ENCODE data around the gene CFB.

DNA sequence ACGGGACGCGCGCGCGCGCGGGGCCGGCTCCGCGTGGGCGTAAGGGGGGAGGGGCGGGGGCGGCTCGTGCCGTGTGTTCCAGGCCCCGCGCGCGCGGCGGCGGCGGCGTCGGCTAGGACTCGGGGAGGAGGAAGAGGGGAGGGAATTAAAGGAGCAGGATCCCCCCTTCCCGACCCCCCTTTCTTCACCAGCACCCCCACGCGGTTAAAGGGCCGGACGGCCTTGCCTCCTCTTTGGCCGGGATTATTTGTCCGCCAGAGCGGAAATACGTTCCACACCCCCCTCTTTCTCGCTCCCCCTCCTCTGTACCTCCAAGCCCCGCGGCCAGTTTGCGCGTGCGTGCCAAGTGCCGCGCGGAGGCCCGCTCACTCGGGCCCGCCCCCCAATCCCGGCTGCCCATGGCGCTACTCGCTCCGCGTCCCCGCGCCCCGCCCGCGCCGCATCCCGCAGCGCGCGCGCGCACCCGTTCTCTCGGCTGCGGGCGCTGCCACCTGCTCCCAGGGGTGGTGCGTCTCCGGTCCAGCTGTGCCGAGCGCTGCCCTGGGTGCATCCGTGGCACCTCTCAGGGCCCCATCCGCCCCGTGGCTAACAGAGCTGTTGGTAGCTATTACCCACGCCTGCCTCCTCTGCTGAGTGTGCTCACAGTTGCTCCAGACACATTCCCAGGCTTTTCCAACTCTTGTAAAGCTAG is 43.8 kb upstream of the CFB start, which contains the start of gene ZBTB12:
- TF ChIP-seq, protein P1, sequence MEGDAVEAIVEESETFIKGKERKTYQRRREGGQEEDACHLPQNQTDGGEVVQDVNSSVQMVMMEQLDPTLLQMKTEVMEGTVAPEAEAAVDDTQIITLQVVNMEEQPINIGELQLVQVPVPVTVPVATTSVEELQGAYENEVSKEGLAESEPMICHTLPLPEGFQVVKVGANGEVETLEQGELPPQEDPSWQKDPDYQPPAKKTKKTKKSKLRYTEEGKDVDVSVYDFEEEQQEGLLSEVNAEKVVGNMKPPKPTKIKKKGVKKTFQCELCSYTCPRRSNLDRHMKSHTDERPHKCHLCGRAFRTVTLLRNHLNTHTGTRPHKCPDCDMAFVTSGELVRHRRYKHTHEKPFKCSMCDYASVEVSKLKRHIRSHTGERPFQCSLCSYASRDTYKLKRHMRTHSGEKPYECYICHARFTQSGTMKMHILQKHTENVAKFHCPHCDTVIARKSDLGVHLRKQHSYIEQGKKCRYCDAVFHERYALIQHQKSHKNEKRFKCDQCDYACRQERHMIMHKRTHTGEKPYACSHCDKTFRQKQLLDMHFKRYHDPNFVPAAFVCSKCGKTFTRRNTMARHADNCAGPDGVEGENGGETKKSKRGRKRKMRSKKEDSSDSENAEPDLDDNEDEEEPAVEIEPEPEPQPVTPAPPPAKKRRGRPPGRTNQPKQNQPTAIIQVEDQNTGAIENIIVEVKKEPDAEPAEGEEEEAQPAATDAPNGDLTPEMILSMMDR (IDR thresholded peaks at IDR 0.05; ENCODE audit: low read depth, low read length), result no peak
- TF ChIP-seq, protein P2, sequence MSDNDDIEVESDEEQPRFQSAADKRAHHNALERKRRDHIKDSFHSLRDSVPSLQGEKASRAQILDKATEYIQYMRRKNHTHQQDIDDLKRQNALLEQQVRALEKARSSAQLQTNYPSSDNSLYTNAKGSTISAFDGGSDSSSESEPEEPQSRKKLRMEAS (IDR thresholded peaks at IDR 0.05; ENCODE audit: low read depth, low read length), result peak; percentile 73
- peak; percentile 33 for TF ChIP-seq POLR2A (IDR thresholded peaks at IDR 0.05; ENCODE audit: extremely low read depth, insufficient read length)

Measured in NB4 (cell line).